Measurements from ENCODE around the gene NEURL4.

The NEURL4 gene

GRCh38 chr17:7321466-7321865 is 7.7 kb downstream of the NEURL4 start:
- DNase-seq: no peak

DNA sequence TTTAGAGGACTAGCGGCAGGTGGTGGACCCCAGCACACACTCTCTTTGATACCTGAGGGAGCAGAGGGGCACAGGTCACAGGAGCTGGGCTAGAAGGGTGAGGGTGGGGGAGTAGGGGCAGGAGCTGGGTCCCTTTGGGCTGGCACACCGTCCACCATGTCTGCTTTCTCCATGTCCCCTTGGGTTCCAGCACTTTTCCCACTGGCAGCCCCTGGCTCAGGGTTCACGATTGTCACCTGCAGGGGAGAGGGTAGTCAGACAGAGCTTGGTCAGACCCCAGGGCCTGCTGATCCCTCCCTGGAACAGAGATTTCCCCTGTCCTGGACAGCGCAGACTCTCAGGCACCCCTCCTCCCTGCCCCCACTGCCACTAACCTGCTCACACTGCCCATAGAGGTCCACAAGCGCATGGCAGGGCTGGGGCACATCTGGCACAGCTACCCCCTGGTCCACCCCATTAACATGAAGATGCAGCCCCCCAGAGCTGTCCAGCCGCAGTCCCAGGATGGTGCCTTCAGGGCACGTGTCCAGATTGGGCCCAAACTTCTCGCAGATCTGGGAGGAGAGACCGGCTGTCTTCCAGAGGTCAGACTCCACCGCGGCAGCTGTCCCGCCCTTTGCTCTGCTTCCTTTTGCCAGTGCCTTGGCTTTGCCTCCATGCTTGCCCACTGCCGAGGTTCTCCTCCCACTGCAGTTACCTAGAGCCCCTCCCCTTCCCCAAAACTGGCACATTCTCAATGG is 10.8 kb downstream of the NEURL4 start:
- DNase-seq: no peak

DNA sequence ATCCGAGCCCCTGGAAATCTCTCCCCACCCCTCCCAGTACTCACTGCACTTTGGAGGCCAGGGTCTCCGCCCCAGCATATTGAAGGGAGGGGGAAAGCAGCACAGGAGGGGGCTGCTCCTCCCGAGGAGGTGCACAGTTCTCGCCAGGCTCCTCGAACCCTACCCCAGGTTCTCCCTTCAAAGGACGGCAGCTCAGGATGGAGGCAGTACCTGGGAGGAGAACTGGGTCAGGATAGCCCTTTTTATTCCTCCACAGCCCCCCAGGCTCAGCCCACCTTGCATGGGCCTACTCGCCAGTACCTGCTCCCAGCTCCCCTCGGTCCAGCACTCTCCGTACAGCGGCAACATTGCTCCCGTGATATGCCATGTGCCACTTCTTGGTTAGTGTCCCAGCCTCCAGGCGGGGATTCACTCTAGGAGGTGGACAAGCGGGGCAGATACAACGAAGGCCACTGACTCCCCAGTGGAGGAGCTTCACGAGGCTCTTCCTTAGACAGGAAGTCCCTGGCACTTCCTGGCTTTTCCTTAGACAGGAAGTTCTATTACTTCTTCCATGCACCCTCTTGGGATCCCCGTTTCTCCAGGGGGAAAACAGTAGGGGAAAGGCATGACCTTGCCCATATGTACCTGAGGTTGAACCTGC is 11.9 kb downstream of the NEURL4 start:
- DNase-seq: no peak

DNA sequence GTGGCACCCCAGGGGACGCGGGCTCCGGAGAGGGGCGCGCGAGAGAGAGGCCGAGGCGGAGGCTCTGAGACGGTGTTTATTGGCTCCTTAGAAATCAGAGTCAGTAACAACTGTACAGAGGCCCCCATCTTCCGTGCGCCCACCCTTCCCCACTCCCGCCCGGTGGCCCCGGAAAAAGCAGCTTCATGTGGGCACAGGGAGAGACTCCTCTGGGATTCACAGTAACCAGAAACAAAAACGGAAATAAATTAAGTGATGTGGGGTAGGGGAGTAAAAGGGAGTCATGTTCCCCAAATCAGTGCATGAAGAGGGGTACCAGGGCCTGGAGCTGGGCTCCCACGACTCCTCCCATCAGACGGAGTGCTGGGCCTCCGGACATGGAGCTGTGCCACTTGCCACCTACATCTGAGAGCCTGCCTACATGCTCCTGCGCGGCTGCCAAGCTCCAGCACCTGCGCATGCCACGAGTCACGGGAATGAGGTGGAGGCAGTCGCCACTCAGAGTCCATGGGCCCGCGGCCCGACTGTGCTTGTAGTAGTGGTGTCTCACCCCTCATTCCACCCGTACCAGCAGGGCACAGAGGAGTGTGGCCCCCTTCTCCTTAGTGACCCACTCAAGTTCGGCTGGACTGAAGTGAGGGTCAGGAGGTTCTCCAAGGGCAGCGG is 13.4 kb downstream of the NEURL4 start:
- DNase-seq: no peak

- peak; percentile 94 for DNase-seq
Measured at GRCh38 chr17:7314719-7315569, 14.2 kb downstream of the NEURL4 start, which contains the start of gene GPS2. Gene GPS2 (minus strand): TSS chr17:7315360. CDS start chr17:7315052, 308 bp downstream.

GRCh38 chr17:7313890-7314718 is 15.0 kb downstream of the NEURL4 start:
- DNase-seq: no peak

DNA sequence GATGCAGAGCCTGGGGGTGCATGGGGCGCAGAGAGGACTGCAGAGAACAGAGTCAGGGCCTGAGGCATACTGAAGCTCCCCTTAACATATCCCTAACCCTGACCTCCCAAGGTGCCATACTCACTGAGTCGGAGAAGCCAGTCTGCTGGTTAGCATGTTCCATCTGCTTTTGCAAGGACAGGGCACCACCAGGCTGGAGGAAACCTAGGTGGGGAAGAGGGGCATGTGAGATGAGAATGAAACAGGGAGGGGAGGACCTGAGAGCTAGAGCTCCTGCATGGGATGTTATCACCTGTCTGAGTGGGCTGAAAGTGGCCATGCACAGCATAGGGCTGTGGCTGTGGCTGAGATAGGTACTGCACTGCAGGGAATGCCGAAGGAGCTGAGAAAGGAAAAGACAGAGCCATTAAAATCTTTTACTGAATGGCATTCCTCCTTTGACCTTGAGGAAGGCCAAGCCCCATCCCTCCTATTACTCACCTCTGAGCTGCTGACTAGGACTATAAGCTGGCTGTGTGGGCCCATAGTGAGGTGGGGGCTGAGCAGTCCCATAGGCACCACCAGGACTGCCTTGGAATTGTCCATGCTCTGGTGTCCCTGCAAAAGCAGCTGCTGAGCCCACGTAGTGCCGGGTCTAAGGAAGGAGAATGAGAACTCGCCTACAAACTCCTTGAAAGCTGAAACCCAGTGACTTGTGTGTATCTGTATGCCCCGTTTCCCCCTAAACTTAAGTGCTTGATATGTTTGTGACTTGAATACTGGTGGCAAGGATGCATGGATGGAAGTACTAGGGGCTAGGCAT is 15.8 kb downstream of the NEURL4 start:
- DNase-seq: no peak

- no peak for DNase-seq
Measured at GRCh38 chr17:7312432-7313087, 16.6 kb downstream of the NEURL4 start.

GRCh38 chr17:7311110-7311705 is 17.9 kb downstream of the NEURL4 start:
- DNase-seq: no peak

DNA sequence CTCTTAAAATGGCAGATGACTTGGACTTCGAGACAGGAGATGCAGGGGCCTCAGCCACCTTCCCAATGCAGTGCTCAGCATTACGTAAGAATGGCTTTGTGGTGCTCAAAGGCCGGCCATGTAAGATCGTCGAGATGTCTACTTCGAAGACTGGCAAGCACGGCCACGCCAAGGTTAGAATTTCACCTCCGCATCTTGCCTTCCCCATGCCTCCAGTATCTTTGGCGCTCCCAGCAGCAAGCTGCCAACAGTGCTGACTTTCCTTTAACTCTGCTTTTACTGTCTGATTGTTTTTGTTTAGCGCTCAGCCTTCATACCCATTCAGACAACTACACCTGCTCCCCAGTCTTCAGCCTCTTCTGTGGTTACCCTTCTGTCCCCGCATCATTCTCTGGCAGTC is 19.5 kb downstream of the NEURL4 start:
- DNase-seq: no peak

GRCh38 chr17:7308625-7309433 is 20.3 kb downstream of the NEURL4 start:
- peak; percentile 89 for DNase-seq

DNA sequence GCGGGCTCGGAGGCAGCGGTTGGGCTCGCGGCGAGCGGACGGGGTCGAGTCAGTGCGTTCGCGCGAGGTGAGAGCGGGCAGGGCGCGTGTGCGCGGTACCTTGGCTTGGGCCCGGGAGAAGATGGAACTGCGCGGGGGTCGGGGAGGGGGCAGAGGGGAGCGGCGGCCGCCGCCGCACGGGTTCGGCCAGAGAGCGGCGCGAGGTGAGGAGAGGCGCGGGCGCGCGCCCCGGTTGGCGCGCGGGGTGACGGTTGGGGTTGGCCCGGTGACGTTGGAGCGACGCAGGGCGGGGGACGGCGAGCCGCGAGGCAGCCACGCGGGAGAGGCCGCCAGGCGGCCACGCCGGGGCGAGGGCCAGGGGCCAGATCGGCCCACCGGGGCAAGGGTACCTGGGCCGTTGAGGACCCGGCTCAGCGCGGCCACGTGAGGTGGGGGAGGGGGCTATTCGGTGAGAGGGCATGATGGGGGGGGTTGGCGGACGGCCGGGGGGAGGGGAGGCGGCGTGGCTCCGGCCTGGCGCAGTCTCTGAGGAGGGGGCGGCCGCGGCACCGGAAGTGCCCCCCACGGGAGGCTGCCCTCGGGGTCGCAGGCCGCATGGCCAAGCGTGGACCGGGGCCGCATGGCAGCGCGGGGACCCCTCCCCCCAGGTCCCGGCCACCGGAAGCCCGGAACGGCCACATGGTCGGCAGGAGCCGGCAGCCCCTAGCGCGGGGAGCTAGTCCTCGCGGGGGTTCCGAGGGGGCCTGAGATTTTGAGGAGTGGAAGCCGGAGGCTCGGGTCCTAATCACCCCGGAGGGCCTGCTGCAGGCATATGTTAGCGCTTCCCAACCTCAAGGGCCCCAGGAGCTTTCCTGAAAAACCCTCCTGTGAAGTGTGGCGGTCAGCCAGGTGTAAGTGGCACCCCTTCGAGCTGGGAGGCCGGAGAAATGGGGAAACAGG is 21.2 kb downstream of the NEURL4 start:
- DNase-seq: peak; percentile 52

GRCh38 chr17:7306911-7307685 is 22.0 kb downstream of the NEURL4 start, which contains the start of gene EIF5A:
Gene EIF5A (plus strand): TSS chr17:7307628. CDS start chr17:7309636, 2,008 bp downstream.
- DNase-seq: peak; percentile 100

DNA sequence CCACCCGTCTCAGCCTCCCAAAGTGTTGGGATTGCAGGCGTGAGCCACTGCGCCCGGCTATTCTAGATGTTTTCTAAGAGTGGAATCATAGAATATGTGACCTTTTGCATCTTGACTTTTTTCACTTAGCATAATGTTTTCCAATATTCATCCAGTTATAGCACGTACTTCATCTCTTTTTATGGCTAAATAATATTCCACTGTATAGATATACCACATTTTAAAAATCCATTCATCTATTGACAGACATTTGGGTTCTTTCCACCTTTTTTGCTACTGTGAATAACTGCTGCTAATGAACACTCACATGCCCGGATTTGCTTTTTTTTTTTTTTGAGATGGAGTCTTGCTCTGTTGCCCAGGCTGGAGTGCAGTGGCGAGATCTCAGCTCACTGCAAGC is 25.0 kb downstream of the NEURL4 start:
- no peak for DNase-seq

DNA sequence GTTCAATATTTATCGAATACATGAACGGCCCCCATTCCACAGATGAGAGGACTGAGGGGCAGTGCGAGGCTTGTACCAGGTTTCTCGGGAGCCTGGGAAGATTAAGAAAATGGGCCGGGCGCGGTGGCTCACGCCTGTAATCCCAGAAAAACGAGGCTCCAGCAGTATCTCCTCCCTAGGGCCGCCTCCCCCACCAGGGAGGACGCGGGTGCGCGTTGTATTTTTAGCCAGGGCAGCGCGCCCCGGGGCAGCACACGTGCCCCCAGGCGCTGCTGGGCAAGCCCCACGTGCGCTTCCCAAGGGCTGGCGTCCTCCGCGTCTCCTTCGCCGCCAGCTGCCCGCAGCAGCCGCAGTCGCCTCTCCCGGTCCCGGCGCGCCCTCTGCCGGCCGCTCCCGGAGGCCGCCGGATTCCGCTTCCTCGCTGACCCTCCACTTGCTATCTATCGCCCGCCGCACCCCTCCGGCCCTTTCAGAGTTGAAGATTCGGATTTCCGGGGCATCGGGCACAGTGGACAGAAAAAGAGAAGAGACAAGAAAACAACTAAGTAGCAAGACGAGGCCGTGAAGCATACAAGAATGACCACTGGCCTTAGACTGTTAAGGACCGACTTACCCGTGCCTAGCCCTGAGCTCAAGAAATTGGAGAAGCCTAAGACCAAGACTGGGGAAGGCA is 32.8 kb downstream of the NEURL4 start:
- peak; percentile 74 for DNase-seq

Data from activated CD4-positive, alpha-beta T cell treated with anti-CD3 and anti-CD28 coated beads, Interleukin-2, amount 50 U/mL, for 16 hours (primary cell).